T-helper 9 cell (primary cell): Measurements from ENCODE around the gene COL17A1.

Experiments
- DNase-seq: peaks from one replicate; pipeline ENCODE4 v3.0.0-alpha.2; 2020

COL17A1 gene

GRCh38 chr10:104096692-104097091 lies 11.0 kb upstream of the COL17A1 start:
- DNase-seq: no peak

GRCh38 chr10:104092749-104093148 lies 7.1 kb upstream of the COL17A1 start:
- DNase-seq: no peak

- no peak for DNase-seq
These were observed 4.9 kb upstream of the COL17A1 start for GRCh38 chr10:104090611-104091010.

- DNase-seq: no peak
These were observed 3.9 kb upstream of the COL17A1 start for GRCh38 chr10:104089621-104090020.

GRCh38 chr10:104088239-104088638 lies 2.6 kb upstream of the COL17A1 start:
- no peak for DNase-seq

GRCh38 chr10:104084482-104085142 lies 1.1 kb downstream of the COL17A1 start:
- no peak for DNase-seq

GRCh38 chr10:104081998-104082397 lies 3.7 kb downstream of the COL17A1 start:
- DNase-seq: no peak

GRCh38 chr10:104080762-104081161 lies 4.9 kb downstream of the COL17A1 start:
- DNase-seq: no peak

GRCh38 chr10:104077663-104078151 lies 8.0 kb downstream of the COL17A1 start:
- no peak for DNase-seq

GRCh38 chr10:104077247-104077646 lies 8.4 kb downstream of the COL17A1 start:
- no peak for DNase-seq

GRCh38 chr10:104076743-104077160 lies 8.9 kb downstream of the COL17A1 start:
- no peak for DNase-seq

GRCh38 chr10:104074505-104074904 lies 11.2 kb downstream of the COL17A1 start:
- DNase-seq: no peak

GRCh38 chr10:104072786-104073185 lies 12.9 kb downstream of the COL17A1 start:
- DNase-seq: no peak

- no peak for DNase-seq
These were observed 16.1 kb downstream of the COL17A1 start for GRCh38 chr10:104069613-104070012.

GRCh38 chr10:104067525-104067924 lies 18.2 kb downstream of the COL17A1 start:
- no peak for DNase-seq

- no peak for DNase-seq
These were observed 18.7 kb downstream of the COL17A1 start for GRCh38 chr10:104066945-104067344.

GRCh38 chr10:104065748-104066147 lies 19.9 kb downstream of the COL17A1 start:
- no peak for DNase-seq

GRCh38 chr10:104061196-104061595 lies 24.5 kb downstream of the COL17A1 start:
- DNase-seq: no peak

- no peak for DNase-seq
These were observed 26.3 kb downstream of the COL17A1 start for GRCh38 chr10:104059364-104059763.

GRCh38 chr10:104057717-104058116 lies 28.0 kb downstream of the COL17A1 start:
- DNase-seq: no peak

GRCh38 chr10:104056619-104057273 lies 28.9 kb downstream of the COL17A1 start:
- DNase-seq: no peak

GRCh38 chr10:104054430-104054829 lies 31.2 kb downstream of the COL17A1 start:
- DNase-seq: no peak

GRCh38 chr10:104053201-104053600 lies 32.5 kb downstream of the COL17A1 start:
- no peak for DNase-seq

- DNase-seq: no peak
These were observed 33.2 kb downstream of the COL17A1 start for GRCh38 chr10:104052431-104052830.
